HG03097 (cell line): ENCODE results near the gene RUNX3.

Source experiments
- ATAC-seq: cut with Tn5 transposase; IDR thresholded peaks from one replicate; pipeline ENCODE4 v1.9.1; 2021; ENCODE audit not compliant: unreplicated experiment, low FRiP score

RUNX3 gene

GRCh38 chr1:24903955-24904730 lies 25.9 kb downstream of the RUNX3 start:
- ATAC-seq, result no peak

GRCh38 chr1:24903560-24903954 lies 26.5 kb downstream of the RUNX3 start:
- ATAC-seq, result no peak

- ATAC-seq, result no peak
Observed at GRCh38 chr1:24903011-24903461, 27.0 kb downstream of the RUNX3 start.

- no peak for ATAC-seq
Observed at GRCh38 chr1:24902471-24902891, 27.6 kb downstream of the RUNX3 start.

- no peak for ATAC-seq
Observed at GRCh38 chr1:24901791-24902470, 28.1 kb downstream of the RUNX3 start.

GRCh38 chr1:24900985-24901781 lies 28.9 kb downstream of the RUNX3 start:
- ATAC-seq, result no peak

GRCh38 chr1:24900486-24900849 lies 29.6 kb downstream of the RUNX3 start:
- no peak for ATAC-seq

- no peak for ATAC-seq
Observed at GRCh38 chr1:24899581-24900485, 30.2 kb downstream of the RUNX3 start.

- no peak for ATAC-seq
Observed at GRCh38 chr1:24898909-24899439, 31.1 kb downstream of the RUNX3 start.

- ATAC-seq, result no peak
Observed at GRCh38 chr1:24898152-24898908, 31.7 kb downstream of the RUNX3 start.

GRCh38 chr1:24897263-24898151 lies 32.6 kb downstream of the RUNX3 start:
- ATAC-seq, result no peak

GRCh38 chr1:24896596-24897262 lies 33.3 kb downstream of the RUNX3 start:
- ATAC-seq, result no peak

- no peak for ATAC-seq
Observed at GRCh38 chr1:24896176-24896575, 33.9 kb downstream of the RUNX3 start.

- no peak for ATAC-seq
Observed at GRCh38 chr1:24895511-24895910, 34.6 kb downstream of the RUNX3 start.

- no peak for ATAC-seq
Observed at GRCh38 chr1:24894002-24894401, 36.1 kb downstream of the RUNX3 start.

GRCh38 chr1:24893431-24893830 lies 36.6 kb downstream of the RUNX3 start:
- ATAC-seq, result no peak

- ATAC-seq, result no peak
Observed at GRCh38 chr1:24892188-24893153, 37.6 kb downstream of the RUNX3 start.
